Activated CD4-positive, alpha-beta T cell treated with anti-CD3 and anti-CD28 coated beads, Interleukin-2, amount 50 U/mL, for 1 hour (primary cell): ENCODE data around the gene SGIP1.

Experiments used
- DNase-seq: peaks from one replicate; pipeline ENCODE4 v3.0.0-alpha.2; 2020

SGIP1 gene

DNA sequence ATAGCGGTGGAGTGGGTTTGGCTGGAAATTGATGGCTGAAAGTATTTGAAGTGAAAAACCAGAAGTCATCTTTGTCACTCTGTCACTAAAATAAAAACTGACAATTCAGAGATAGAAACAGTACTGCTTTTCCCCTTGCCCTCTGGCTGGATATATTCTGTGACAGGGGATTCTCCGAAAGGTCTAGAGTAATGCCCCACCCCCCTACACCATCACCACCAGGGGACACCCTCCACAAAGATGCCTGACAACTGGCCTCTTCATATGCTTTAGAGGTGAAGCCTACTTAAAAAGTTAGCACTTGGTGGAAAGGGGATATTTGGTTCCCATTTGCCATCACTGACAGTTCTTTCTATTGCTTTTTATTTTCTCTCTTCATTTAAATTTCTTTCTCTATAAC lies 73.5 kb downstream of the SGIP1 start:
- DNase-seq = no peak

DNA sequence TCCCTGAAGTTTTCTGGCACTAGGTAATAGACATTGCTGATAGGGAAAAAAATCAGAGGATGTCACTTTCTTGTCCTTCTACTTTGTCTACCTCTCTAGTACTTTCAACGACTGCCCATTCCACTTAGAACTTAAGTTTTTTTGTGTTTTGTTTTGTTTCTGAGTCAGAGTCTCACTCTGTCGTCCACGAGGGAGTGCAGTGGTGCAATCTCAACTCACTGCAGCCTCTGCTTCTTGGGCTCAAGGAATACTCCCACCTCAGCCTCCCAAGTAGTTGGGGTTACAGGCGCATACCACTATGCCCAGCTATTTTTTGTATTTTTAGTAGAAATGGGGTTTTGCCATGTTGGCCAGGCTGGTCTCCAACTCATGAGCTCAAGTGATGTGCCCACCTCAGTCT lies 79.2 kb downstream of the SGIP1 start:
- no peak for DNase-seq

DNA sequence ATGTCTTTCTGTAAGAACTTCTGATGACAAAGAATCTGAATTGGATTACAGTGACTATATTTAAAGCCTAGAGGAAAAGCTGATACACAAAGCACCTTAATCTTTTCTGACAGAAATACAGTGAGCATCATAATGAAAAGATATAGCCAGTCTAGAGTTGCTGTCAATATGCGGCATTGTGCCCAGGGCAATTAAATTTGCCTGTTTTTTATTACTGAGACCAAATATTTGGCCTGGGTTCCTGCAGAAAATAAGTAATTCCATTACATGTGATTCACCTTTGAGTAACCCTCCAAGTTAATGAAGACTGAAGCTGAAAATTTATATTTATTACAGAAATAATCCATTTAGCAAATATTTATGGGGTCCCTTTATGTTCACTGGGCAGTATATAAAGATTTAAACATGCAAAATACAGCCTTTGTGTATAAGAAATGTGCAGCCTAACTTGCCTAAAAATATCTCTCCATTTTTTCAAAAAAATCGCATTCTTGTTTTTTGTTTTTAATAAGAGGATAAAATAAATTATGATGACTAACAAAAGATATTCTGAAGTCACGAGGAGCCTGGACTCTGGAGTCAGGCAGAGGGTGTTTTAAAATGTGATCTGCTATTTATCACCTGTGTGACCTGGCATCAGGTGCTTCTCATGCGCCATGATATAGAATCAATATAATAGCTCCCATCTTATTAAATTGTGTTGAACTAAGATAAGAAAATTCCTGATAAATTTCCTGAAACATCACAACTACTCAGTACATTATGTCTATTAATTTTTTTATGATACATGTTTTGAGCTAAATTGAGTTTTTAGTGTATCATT lies 83.6 kb downstream of the SGIP1 start:
- DNase-seq = no peak

DNA sequence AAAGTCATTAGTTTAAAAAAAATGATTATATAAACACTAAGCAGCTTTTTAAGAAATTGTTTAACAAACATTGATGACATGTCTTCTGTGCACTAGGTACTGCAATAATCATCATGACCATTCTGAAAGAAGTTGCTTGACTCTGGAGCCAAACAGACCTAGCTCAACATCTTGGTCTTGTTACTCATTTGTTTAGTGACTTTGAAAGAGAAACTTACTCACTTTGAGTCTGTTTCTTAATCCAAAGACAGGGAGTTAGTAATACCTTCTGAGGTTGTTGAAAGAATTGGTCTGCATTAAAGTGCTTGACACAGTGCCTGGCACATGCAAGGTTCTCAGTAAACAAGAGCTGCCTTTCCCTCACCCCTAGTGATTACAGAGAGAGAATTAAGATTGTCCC lies 84.4 kb downstream of the SGIP1 start:
- DNase-seq = no peak

- no peak for DNase-seq
Measured at GRCh38 chr1:66623812-66624211, 89.9 kb downstream of the SGIP1 start.

DNA sequence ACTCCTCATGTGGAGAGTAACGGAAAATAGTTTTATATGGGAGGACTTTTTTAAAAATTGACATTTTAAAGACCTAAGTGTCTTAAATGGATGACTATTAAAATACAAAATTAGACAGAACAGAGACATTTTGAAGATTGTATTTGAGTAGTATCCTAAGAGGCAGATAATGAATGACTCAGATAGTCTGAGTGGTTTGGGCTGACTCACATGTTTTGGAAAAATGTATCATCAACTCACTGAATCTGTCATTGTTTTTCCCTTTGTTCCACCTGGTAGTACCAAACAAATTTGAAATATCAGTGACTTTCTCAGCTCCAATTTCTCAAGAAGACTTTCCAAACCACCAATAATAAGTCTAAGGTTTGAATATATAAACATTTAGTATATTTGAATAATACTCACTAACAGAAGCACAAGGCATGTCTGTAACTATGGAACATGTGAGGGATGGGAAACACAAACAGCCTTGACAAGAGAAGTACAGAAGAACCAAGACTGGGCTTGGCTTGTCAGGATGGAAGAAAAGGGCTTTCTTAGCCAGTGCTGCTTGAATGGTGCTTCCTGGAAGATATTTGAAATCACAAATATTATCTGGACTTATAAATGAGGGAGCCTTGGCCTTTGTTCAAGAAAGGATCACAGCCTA lies 90.6 kb downstream of the SGIP1 start:
- no peak for DNase-seq

- no peak for DNase-seq
Measured at GRCh38 chr1:66626261-66626660, 92.3 kb downstream of the SGIP1 start.

- no peak for DNase-seq
Measured at GRCh38 chr1:66628926-66629325, 95.0 kb downstream of the SGIP1 start.

- no peak for DNase-seq
Measured at GRCh38 chr1:66633159-66633558, 99.2 kb downstream of the SGIP1 start.

DNA sequence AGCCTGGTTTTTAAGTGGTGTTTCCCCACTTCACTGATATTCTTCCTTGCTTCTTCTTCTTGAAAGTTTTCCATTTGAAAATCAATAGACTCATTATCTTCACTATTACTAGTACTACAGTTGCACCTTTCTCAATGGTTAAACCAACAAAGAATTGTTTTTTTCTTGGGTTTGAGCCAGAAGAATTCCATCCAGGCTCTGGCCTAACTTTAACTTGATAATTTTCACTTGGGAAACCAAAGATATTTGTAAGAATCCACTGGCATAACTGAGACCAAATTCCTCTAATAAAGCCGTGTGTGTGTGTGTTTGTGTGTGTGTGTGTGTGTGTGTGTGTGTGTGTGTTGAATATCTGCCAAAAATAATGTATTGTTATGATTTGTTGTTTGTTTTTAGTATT lies 103.2 kb downstream of the SGIP1 start:
- DNase-seq = no peak

DNA sequence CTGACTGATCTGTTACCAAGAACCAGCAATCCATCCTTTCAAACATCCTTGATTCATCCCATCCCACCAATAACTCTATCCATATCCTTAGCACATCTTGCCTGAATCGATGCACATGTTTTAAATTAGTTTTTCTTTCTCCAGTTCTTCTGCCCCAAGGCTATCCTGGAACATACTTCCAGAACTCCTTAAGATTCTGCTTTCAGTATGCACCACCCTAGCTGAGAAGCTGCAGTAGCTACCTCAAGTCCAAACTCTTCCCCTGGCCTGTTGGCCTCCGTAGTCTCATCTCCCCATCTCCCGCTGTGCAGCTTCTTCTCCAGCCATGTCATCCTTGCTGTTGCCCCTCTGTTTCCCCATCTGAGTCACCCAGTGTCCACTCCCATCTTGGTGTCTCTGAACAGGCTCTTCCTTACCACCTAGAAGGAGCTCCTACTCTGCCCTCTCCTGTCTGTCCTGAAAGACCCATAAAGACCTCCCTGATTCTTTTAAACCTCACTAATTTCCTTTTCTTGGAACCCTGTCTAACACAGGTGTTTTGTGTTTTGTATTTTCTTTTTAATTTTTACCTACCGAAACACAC lies 108.0 kb downstream of the SGIP1 start:
- DNase-seq = no peak

- no peak for DNase-seq
Measured at GRCh38 chr1:66642992-66643391, 109.0 kb downstream of the SGIP1 start.

DNA sequence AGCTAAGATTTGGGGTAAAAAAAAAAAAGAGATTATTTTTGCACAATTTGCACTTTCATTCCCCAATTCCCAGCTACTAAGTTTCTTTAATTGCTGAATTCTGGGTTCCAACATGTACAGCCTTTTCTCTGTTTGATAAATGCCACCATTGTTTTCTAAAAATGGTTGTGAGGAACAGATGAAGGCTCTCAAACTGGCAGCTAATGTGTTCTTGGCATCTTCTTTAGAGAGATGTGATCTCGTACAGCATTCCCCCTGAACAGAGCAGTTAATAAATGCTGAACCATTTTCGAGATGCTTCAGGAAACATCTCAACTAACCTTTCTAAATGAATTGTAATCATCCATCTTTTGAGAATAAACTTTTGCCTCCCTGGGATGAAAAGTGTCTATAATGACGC lies 110.4 kb downstream of the SGIP1 start:
- no peak for DNase-seq

- DNase-seq = no peak
Measured at GRCh38 chr1:66648901-66649595, 115.1 kb downstream of the SGIP1 start.

DNA sequence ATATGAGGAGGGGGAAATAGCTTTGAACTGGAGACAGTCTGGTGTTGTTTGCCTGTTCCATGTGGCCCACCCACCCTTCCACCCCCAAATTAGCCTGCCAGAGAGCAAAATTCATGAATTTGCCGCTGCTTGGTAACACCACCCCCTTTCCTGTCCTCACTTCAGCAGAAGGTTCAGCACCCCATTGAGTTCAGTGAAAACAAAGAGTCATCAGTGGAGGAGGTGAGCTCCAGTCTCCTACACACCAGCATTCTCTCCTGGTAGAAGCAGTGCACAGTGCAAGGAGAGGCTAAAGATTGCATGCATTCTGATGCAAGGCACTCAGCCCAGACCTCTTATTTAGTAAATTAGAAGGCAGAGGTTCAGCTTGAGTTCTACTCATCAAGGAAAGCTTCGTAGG lies 118.6 kb downstream of the SGIP1 start:
- DNase-seq = no peak

DNA sequence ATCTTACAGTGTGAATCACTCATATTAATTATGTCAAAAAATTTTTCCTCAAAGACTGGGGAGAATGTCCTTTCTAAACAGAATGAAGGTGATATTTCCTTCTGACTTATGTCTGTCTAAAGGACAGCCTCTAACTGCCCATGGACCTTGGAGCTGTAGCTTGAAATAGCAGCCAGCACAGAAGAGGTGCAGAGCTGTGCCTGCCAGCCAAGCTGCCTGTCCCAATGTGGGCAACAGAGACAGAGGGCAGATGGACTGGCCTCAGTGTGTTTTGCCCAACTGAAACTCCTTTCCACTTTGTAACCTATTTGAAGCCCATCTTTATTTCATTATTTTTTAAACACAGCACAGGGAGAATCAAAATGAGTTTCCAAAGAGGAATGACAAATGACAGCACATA lies 120.7 kb downstream of the SGIP1 start:
- no peak for DNase-seq

GRCh38 chr1:66671455-66671854 lies 137.5 kb downstream of the SGIP1 start:
- no peak for DNase-seq

DNA sequence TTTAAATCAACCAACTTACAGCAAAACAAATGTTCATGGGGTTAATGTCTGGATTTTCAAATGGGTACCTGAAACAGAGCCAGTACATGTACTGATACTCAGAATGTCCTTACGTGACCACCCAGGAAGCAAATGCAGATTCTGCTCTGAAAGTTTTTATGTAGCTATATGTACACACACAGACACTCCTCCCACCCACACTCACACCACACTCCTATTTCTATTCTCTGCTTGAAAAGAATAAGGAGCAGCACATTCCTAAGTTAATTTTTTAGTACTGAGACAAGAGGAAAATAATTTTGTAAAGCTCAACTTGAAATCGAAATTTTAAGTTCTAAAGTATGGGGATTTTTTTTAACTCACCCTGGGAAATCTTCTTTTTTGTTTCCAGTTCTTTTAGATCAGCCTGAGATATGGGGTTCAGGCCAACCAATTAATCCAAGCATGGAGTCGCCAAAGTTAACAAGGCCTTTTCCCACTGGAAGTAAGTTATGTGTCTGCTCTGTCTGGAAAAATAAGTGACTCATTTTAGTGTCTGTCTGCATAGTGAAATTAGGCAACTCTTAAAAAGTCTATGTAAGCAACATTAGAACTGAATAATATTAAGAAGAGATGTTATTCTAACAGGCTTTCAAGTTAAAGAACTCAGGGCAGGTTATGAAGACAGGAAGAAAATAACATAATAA lies 142.8 kb downstream of the SGIP1 start:
- DNase-seq = no peak

DNA sequence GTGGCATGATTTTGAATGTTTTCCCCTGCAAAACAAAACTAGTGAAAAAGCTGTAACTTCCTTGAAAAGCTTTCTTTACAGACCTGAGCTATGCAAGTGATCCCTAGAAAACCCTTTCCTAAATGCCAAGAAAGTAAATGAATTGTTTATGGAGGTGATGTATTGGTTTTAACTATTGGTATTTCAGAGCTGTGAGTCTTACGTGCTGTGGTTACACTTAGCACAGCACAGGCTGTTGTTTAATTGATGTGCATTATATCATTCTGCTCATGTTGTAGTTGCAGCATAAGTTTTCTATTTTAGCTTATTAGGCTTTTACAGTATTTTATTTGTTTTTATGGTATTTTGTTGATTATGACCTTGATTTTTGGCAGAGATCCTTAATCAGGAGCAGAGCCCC lies 144.2 kb downstream of the SGIP1 start:
- DNase-seq = no peak

DNA sequence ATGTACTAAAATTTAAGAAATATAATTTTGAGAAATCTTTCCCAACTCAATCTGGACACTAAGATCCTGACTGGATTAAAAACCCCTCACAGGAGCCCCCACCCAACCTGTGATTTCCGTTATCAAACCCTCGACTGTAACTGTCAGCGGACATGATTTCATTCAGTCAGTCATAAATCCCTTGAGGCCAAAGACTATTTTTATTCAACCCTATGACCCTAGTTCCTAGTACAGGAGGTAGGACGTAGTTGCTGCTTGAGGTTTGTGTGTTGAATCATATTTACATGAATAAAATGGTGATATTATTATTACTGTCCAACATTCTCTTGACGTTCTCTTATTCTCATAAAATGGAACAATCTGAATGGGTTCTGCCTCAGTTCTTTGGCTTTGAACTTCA lies 145.2 kb downstream of the SGIP1 start:
- no peak for DNase-seq

DNA sequence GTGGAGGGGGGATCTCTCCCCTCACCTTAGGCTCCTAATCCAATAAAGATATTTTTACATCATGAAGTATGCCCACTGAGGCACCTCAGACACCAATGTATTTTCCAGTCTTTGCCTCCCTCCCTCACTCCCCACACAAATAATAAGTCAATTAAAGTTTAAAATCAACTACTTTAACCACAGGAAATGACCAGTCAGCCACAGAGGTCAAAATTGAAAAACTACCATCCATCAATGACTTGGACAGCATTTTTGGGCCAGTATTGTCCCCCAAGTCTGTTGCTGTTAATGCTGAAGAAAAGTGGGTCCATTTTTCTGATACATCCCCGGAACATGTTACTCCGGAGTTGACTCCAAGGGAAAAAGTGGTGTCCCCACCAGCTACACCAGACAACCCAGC lies 147.7 kb downstream of the SGIP1 start:
- DNase-seq = no peak

DNA sequence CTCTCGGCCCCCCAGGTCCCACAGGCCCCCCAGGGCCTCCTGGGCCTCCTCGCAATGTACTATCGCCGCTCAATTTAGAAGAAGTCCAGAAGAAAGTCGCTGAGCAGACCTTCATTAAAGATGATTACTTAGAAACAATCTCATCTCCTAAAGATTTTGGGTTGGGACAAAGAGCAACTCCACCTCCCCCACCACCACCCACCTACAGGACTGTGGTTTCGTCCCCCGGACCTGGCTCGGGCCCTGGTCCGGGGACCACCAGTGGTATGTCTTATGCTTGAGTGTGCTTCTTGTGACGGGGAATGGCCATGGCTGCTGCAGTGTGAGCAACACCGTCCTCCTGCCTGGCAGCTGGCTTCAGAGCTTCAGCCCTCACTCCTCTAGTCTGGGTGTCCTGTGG lies 148.2 kb downstream of the SGIP1 start:
- no peak for DNase-seq

DNA sequence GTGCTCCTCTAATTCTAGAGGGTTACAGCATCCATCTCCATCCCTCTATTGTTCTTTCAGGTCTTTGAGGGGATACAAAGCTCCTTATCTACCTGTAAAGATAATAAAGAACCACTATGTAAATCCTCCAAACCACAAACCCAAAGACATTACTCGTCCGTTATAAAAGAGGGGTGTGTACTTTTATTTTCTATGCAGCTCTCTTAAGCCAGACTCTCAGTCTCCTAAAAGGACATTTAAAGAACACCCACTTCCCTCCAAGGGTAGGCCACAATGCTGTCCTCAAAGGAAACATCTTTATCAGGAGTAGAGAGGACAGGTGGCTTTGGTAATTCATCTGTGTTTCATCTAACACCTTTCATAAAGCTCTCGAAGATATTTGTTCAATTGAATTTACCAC lies 150.4 kb downstream of the SGIP1 start:
- no peak for DNase-seq
